CD1c-positive myeloid dendritic cell (primary cell): ENCODE measurements around the gene ATXN10.

Source experiments
- DNase-seq: peaks from one replicate; pipeline ENCODE4 v3.0.0-alpha.2; 2016; ENCODE audit errors: extremely low spot score

Gene ATXN10

DNA sequence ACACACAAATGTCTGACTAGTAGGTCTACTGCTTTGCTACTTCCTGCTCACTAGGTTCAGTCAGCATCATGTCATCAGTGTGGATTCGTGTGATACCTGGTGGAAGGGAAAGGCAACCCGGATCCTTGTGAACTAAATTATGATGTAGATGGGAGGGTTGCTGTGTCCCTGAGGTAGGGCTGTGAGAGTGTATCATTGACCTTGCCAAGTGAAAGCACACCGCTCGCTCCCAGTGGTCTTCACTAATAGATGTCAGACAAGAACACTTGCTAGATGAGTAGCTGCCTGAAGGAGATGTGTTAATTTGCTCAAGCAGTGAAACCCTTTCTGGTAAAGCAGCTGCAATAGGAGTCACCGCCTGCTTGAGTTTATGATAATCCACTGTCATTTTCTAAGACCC, 185.9 kb downstream of the ATXN10 start:
- no peak for DNase-seq

DNA sequence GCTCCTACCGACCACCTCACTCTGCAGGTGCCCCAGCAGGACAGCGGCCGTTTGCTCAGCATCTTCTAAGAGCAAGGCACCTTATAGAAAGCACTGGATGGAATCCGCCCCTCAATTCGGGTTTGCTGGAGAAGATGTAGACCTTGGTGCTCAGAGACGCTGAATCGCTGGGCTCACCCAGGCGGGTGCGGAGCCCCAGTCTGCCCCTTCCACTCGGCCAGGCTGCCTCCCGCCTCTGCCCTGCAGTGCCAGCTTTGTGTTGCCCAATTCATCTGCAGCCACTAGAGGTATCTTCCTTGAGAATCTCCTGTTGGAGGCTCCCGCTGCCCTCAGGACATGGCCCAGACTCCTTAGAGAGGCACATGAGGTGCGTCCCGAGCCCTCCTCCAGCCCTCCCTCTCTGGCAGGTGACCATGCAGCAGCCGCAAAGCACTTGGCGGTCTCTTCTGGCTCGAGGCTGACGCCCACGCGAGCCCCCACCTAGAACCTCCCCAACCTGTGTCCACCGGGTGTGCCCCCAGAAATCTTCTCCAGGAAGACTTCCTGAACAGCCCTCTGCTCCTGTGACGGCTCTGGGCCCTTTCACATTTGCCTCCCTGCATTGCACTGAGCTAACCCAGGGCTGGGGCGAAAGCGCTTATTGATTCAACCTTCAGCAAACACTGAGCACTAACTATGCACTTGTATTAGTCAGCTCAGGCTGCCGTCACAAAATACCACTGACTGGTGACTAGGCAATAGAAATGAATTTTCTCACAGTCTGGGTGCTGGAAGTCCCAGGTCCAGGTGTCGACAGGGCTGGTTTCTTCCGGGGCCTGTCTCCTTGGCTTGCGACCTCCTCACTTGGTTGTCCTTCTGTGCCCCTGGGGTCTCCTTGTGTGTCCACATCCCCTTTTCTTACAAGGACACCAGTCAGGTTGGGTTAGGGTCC, 187.9 kb downstream of the ATXN10 start:
- DNase-seq, result no peak

DNA sequence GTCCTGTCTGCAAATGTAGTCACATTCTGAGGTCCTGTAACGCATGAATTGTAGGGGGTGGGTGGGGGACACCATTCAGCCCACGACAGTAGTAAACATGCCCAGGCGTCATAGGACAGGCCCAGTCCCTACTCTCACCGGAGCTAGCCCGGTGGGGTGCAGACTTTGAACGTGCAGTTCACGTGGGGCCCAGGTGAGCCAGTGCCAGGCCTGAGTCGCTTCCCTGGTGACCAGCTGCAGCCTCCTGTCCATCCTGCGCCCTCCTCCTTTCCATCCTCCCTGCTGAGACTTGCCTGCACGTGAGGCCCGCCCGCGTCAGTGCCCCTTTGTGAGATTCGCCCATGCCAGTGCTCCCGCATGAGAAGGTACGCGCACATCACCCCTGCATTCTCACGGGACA, 188.6 kb downstream of the ATXN10 start:
- no peak for DNase-seq

DNA sequence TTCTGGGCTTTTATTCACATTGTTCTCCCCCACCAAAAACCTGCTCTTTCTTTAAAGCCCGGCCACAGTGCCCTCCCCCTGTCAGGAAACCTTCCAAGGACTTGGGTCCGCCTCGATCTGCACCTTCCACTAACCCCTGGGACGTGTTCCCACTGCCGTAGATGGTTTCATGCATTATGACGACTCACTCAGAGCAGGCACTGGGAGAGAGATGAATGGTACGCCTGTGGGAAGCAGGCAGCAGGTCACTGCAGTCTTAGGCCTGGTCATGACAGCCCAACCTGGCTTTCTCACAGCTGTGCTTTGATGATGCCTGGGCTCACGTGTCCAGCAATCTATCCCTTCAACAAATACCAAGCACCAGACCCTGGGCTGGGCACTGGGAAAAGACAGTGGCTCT, 189.6 kb downstream of the ATXN10 start:
- no peak for DNase-seq

DNA sequence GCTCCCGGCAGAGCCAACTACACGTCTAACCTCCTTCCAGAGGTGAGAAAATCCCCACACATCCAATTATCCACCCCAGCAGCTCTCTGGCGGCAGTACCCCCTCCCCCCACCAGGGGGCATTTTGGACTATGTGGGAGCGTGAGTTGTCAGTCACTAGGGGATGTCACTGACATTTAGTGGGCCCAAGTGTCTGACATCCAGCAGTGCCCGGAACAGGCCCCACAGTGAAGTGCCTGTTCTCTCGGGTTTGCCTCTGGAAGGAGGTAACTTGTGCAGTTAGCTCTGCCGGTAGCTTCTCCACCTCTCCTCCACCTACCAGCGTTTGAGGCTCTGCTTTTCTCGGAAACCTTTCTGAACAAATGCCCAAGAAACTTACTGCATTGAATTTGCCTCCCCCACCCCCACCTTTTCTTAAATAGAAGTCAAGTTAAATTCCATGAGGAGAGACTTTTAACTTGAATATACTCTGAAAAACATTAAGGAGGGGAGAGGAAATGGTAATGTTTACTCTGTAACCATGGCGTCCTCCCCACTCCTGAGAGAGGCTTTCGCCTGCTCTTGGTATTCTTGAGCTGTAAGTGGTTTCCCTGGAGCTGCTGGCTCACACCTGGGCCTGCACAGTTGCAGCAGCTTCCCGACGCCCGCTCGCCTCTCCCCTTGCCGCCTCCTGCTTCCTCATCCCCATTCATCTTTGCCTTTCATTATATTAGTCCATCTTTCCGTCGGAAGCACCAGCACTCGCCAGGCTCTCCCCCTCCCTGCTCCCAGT, 192.5 kb downstream of the ATXN10 start:
- DNase-seq, result peak; percentile 68

DNA sequence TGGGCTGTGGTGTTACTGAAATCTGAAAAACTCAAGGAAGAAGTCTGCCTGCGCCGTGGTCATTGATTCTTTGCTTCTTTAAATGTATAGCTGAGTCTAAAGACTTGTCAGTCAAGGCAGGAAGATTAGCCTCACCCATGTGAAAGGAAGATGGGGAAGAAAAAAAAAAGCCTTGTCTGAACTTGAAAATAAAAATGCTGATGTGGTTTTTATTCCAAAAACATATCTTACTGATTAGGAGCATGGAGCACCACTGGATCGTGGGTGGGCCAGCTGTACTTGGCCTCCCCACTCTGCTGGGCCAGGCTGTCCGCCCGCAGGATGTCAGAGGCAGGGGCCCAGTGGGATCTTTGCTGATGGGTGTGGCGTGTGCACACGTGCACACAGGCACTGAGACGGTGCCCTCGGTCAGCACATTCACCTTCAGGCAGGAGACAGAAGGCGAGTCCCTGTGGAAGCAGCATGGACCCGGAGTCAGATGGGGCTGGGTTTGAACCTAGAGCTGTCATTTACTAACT, 193.4 kb downstream of the ATXN10 start:
- no peak for DNase-seq

DNA sequence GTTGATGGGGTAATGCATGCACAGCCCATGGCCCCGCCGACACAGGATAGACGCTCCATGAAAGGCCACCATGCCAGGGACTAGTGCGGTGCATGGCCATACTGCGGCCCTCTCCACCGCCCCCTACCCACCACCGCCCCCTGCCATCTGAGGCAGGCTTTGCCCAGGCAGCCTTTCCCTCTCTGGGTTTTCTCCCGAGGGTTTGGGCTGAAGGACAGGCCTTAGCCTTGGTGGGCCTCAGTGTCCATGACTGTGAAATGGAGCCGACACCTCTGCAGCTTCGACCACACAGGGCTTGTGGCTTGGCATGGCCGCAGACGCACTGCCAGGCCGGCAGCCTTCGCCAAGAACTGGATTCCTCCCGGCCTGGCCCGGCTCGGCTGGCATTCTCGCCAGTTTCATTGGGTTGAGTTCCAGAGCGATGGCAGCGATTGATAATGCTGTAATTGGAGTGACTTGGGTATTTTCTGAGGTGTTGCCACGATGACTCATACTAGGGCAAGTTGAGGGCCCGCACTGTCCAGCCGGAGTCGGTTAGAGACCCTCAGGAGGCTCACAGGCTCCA, 194.0 kb downstream of the ATXN10 start:
- no peak for DNase-seq

DNA sequence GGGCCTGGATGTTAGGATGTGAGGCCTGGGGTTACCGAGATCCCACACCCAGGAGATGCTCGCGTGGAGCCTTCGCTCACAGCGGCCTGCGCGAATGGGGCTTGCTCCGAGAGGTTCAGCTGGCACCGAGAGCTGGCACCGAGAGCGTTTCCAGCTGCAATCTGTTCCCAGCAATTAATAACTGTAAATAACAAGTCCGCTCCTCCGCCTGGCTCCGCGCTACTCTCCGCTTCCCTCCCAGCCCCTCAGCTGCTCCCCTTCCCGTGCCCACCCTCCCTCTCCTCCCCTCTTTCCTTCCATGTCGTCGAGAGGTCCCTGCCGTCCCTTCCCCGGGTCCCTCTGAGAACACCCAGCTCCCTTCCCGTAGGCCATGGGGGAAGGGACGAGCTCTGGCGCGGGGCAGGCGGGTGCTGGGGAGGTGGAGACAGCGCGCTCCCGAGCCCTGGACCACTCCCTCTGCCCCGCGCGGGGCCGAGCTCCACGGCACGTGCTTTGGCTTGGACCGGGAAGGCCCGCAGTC, 194.6 kb downstream of the ATXN10 start:
- DNase-seq, result no peak

DNA sequence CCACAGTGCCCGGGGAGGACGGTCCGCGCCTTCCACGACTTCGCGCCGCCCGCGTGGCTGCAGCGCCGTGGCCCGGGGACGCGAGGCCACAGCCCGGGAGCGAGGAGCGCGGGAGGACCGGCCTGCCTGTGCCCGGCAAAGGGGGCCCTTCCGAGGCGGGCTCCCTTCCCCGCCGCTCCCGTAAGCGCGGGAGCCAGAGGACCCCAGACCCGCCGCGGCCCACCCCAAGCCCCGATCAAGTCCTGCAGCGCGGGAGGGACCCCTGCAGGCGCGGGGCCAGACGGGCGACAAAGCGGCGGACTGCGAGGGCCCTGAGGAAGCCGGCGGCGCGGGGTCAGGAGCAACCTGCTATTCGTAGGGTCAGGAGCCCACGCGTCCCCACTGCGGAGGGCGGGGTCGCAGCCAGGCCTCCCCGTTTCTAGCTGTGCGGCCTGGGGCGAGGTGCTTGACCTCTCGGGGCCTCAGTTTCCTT, 195.0 kb downstream of the ATXN10 start:
- no peak for DNase-seq

DNA sequence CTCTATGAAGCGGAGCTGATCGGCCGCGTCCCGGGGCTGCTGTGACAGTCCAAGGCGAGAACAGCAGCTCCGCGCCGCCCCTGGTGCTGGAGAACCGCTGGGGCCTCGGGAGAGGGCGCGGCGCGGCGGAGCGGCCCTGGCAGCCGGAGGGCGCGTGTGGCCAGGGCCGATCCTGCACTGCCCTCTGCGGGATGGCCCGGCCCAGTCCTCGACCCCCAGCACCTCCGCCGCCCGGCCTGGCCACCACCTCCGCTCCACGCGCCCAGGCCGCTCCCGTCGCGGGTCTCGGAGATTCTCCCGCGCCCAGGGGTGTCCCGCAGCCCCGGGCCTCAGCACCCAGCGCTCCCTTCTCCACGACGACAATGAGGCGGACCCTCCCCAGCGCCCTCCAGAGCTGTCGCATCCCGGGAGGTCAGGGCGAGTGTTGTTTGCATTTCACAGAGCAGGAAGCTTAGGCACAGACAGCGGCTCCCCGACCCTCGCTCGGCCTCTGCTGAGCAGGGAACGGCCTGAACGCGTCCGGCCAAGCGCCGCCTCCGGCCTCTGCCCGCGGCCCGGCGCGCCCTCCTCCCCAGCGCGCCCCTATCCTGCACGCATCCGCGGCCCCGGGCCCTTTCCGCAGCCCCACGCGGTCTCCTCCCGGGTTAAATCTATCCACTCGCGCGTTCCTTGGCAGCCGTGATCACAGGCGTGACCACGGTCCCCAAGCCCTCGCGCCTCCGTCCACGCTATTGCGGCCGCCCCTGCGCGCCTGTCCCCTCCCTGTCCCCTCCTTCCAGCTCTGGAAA, 195.7 kb downstream of the ATXN10 start:
- no peak for DNase-seq

DNA sequence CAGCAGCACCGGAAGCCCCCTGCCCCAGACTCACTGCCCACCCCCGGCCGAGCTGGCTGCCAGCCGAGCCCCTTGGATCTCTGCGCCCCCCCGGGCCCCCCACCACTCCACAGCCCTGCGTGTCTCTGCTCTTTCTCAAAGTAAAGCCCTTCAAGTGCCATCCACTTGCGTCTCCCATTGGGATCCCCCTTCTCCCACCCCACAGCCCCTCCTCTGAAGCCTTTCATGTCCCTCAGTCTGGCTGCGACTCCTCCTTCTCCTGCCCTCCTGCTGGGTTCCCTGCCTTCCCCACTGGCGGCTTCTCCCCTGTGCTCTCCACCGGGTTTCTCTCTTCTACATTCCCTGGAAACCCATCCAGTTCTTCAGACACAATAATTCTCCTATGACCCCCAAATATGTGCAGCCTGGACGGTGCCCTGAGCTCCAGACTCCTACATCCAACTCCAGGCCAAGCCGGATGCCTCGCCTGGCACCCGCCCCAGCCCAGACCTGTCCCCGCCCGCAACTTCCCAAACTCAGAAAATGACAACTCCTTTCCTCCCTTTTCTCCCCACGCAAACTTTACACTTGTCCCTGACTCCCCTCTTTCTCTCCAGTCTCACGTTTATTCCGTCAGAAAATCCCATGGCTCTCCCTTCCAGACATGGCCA, 196.4 kb downstream of the ATXN10 start:
- DNase-seq, result no peak

DNA sequence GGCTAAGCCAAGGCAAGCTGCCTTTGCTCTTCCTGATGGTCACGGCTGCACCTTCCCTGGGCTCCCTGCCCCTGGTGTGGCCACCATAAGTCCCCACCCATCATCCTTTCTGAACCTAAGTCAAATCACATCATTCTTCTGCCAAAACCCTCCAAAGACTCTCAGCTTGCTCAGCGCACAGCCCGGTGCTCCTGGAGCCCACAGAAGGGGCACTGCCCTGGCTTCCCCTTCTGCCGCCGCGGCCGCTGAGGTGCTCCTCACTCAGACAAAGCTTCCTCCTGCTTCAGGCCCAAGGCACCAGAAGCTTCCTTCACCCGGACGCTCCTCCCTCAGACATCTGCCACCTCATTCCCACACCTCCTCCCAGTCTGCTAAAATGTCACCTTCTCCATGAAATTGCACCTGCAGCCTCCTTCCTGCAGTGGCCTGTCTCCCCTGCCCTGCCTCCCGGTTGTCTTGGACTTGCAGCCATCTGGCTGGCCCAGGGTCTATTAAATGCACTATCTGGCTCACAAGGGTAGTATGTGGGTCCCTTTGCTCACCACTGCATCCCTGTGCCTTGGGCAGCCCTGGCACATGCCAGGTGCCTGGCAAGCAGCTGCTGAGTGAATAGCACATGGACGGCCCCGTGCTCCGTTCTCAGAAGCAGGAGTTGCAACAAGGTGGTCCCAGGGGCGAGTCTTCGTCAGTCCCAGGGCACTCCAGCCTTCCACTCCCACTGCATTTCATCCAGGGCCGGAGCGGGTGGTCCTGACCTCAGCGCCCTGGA, 197.1 kb downstream of the ATXN10 start:
- no peak for DNase-seq

DNA sequence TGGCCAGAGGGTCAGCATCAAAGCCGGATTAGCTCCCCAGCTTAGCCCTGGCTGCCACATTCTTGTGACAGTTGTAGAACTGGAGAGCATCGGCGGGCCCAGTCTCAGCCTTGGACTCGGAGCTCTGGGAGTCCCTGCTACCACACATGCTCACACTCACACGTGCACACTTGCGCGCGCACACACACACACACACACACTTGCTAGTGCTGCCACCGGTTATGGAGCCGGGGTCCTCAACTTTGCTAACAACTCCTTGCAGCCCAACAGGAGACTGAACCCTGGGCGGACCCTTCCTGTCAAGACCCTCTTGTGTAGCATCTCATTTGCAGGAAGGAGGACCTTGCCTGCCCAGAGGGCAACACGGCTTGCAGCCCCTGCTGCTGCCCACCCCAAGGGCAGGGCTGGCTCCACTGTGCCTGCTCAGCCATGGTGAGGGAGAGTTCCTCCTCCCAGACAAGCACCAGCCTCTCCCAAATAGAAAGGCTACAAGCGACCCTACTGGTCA, 197.8 kb downstream of the ATXN10 start:
- DNase-seq, result no peak

DNA sequence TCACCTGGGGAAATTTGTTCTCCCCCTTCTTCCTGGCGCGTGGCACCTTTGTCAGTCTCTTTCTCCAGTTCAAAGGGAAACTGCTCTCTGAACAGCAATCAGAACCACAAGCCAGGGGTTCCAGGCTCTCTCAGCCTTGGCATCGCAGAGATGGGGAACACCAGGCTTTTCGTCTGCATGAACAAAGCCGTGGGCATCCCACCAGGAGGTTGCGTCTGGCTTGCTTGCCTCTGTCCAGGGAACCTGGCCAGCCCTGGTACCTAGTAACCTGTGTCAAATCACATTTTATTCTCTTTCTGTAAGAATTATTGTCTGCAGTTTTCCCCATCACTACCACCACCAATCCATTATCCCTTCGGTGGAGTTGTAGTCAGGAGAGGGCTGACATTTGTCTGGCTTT, 198.4 kb downstream of the ATXN10 start:
- DNase-seq, result no peak

DNA sequence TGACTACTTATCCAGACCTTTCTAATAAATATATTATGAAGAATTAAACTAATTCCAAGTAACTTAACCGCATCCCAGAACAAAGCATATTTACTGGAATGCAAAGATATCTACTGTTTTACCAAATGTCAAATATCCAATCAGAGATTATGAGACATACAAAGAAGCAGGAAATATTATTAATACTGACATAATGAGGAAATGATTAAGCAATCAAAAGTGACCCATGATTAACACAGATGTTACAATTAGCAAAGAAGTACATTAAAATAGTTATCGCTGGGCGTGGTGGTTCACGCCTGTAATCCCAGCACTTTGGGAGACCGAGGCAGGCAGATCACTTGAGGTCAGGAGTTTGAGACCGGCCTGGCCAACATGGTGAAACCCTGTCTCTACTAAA, 200.1 kb downstream of the ATXN10 start:
- DNase-seq, result no peak

DNA sequence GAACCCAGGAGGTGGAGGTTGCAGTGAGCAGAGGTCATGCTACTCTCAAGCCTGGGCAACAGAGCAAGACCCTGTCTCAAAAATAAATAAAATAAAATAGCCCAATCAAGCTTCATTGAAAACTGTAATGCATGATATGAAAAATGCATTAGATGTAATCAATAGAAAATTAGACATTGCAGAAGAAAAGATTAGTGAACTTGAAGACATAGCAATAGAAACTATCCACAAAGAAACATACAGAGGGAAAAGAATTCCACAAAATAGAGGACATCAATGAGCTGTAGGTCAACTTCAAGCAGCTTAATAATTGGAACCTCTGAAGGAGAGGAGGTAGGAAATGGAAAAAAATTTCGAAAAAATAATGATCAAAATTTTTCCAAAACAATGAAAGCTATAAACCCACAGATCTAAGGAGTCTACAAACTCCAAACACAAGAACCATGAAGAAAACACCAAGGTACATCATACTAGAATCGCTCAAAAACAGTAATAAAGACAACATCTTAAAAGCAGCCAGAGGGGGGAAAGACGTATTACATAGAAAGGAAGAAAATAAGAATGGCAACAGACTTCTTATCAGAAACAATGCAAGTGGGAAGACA, 201.1 kb downstream of the ATXN10 start:
- no peak for DNase-seq

DNA sequence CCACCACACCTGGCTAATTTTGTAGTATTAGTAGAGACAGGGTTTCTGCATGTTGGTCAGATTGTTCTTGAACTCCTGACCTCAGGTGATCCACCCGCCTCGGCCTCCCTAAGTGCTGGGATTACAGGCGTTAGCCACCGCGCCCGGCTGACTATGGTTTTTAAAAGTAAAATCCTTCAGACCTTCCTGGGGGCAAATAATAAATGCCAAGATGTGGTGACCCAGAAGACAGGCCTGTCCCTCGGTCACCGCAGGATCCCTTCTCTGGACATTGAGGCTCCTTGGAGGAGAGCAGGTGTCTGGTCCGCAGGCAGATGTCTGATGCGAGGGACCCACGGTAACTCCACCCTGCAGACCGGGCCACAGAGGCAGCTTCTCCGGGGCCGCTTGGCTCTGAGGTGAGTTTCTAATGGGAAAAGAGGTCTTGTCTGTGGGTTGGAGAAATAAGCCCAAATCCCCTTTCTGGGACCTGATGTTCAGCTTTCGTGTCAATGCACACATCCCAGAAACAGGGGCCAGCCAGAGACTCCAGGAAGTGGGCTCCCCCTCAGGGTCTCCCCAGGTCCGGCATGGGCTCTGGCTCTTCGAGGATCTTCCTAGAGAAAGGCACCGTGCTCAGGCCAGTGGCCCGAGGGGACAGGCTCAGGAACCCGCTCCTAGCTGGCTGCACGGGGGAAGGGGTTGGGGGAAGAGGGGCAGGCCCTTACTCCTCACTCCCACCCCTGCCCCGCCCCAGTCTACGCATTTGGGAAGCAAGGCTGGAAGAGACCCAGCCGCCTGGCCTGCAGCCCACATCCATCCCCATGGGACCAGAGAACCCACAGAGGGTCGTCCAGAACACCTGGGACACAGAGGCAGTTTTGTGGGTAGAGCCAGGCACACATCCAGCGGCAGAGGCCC, 204.8 kb downstream of the ATXN10 start:
- DNase-seq, result no peak

DNA sequence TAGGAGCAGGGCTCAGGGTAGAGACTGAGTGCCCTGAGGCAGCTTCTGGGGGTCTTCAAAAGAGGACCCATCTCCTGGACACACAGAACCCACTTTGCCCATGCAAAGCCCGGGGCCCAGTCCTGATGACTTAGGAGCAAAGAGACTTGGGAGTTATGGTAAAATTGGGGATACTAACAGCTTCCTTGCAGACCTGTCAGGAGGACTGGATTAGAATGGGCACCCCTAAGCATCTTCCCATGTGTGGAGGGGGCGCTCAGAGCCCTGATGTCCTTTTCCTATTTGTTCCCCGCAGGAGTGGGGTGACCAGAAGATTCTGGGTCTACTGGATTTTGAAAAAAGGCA, 205.4 kb downstream of the ATXN10 start:
- DNase-seq, result no peak
